Measurements from ENCODE around the gene EGFL7. TPM values are rescaled to one million over a fixed set of nuclear protein-coding genes. Genes with fewer than 3 reads are reported as not detected.

The EGFL7 gene
- total and polyA plus RNA-seq, 10 donors: 132 to 522 (median 187) TPM

GRCh38 chr9:136614967-136615623 lies 47.6 kb upstream of the EGFL7 start:
- peak overlapping the region in 1 of 8 donors; percentile 20 for H3K4me3 ChIP-seq
- no peaks in the 10 kb centered on the region for H3K9me3 ChIP-seq
- peak overlapping the region in 7 of 8 donors; percentile 15 to 72 (median 65) for H3K27ac ChIP-seq
- WGBS, 5 donors: 79 to 87% (median 80%) methylated on average over 13 to 25 of the region's 25 CpGs
- H3K27me3 ChIP-seq (replicated peaks in 1 of 7): peaks cover 0 to 3% (median 0%) of the 10 kb centered on the region in 7 donors
- DNase-seq: no peak
- no peaks in the 10 kb centered on the region for H3K36me3 ChIP-seq
- intact Hi-C loops (cut with DNase I; ENCODE audit: low total_unique reads): loop anchor here (10.0 kb wide), 1 partner anchor 50 kb away; no protein-coding TSS in a partner anchor
- peaks cover 20 to 71% (median 61%) of the 10 kb centered on the region in 6 donors for H3K4me1 ChIP-seq
- no peak for TF ChIP-seq CTCF (IDR thresholded peaks at IDR 0.05 in 8 of 11, conservative IDR thresholded peaks at IDR 0.05 in 3 of 11)
- no peak for TF ChIP-seq POLR2A (IDR thresholded peaks at IDR 0.05)
- no peak for TF ChIP-seq POLR2AphosphoS5 (IDR thresholded peaks at IDR 0.05)

- Histone ChIP-seq H3K27ac (peak overlapping the region in 7 of 8 donors; percentile 7 to 72 (median 65)), H3K36me3 (no peaks in the 10 kb centered on the region), H3K9me3 (no peaks in the 10 kb centered on the region), H3K4me1 (peaks cover 20 to 74% (median 68%) of the 10 kb centered on the region in 6 donors), H3K27me3 (replicated peaks in 1 of 7) (no peaks in the 10 kb centered on the region), H3K4me3 (peak overlapping the region in 1 of 8 donors; percentile 20)
- WGBS, 5 donors: 62 to 84% (median 70%) methylated on average over 11 to 17 of the region's 17 CpGs
- DNase-seq: no peak
- intact Hi-C loops (cut with DNase I; ENCODE audit: low total_unique reads): loop anchor here (10.0 kb wide), 1 partner anchor 51 kb away; no protein-coding TSS in a partner anchor
- TF ChIP-seq POLR2A (IDR thresholded peaks at IDR 0.05) (no peak), CTCF (IDR thresholded peaks at IDR 0.05 in 8 of 11, conservative IDR thresholded peaks at IDR 0.05 in 3 of 11) (no peak), POLR2AphosphoS5 (IDR thresholded peaks at IDR 0.05) (no peak)
These were observed 46.9 kb upstream of the EGFL7 start for GRCh38 chr9:136615631-136616306.

GRCh38 chr9:136616307-136616635 lies 46.4 kb upstream of the EGFL7 start:
- intact Hi-C loops (cut with DNase I; ENCODE audit: low total_unique reads): loop anchor here (10.0 kb wide), 1 partner anchor 51 kb away; no protein-coding TSS in a partner anchor
- Histone ChIP-seq H3K9me3 (no peaks in the 10 kb centered on the region), H3K27me3 (replicated peaks in 1 of 7) (no peaks in the 10 kb centered on the region), H3K4me1 (peaks cover 20 to 79% (median 73%) of the 10 kb centered on the region in 6 donors), H3K27ac (peak overlapping the region in 3 of 8 donors; percentile 67 to 72 (median 72)), H3K4me3 (no peak overlapping the region), H3K36me3 (no peaks in the 10 kb centered on the region)
- WGBS, 5 donors: 83 to 93% (median 88%) methylated on average over 7 to 12 of the region's 12 CpGs
- TF ChIP-seq POLR2AphosphoS5 (IDR thresholded peaks at IDR 0.05) (no peak), CTCF (IDR thresholded peaks at IDR 0.05 in 8 of 11, conservative IDR thresholded peaks at IDR 0.05 in 3 of 11) (no peak), POLR2A (IDR thresholded peaks at IDR 0.05) (no peak)
- DNase-seq: no peak
